Measurements from ENCODE around the gene BBIP1. TPM values are rescaled to one million over a fixed set of nuclear protein-coding genes. Genes with fewer than 3 reads are reported as not detected.

Gene BBIP1
- total and polyA plus RNA-seq, 9 of the 15 experiments (the other 6 are each of a cell fraction or from before 2014, with no cell fraction given): 5.2 to 31.0 (median 19.4) TPM

GRCh38 chr10:110885932-110886674 is 32.9 kb downstream of the BBIP1 start (continued):
- TF ChIP-seq JUND (IDR thresholded peaks at IDR 0.05; ENCODE audit: borderline replicate concordance, low read depth, low read length) (0 out of 2 replicates have a peak, but pooled peaks have one; percentile 22), JUND (tag; IDR thresholded peaks at IDR 0.05; ENCODE audit: borderline replicate concordance, low read depth, low read length) (no peak; the same call in 2 of the 3 replicates), ZNF347 (CRISPR knock-in tag; IDR thresholded peaks at IDR 0.05; ENCODE audit: low read depth) (no peak), BMI1 (IDR thresholded peaks at IDR 0.05; ENCODE audit: low read length) (no peak), RNF219 (CRISPR knock-in tag; IDR thresholded peaks at IDR 0.05) (no peak)

GRCh38 chr10:110883924-110884323 is 35.1 kb downstream of the BBIP1 start:
- H3K79me2 ChIP-seq (ENCODE audit: control insufficient read depth, insufficient read depth, low read length): no peaks in the 10 kb centered on the region
- ChIA-PET POLR2A (interaction anchor here (0.7 to 1.2 kb wide), 3 partner anchors 10 to 15 kb away, joined by 3 to 4 read pairs (median 3); no protein-coding TSS in a partner anchor), CTCF (ENCODE audit: low intra/inter-chr PET ratio) (no interaction called here)
- H3K9me3 ChIP-seq (replicated peaks; ENCODE audit: control insufficient read depth, insufficient read depth, low read depth, low read length): no peaks in the 10 kb centered on the region
- H4K20me1 ChIP-seq (replicated peaks; ENCODE audit: control insufficient read depth, insufficient read depth, low read length): no peaks in the 10 kb centered on the region
- peaks cover 0 to 5% of the 10 kb centered on the region in 2 experiments; a peak in 3 of 5 replicates for H3K4me1 ChIP-seq (replicated peaks in 1 of 2; ENCODE audit: control insufficient read depth in 2 of 2, insufficient read depth in 2 of 2, low read length in 2 of 2)
- H3K9ac ChIP-seq (ENCODE audit: insufficient read depth in 1 of 2, low read depth in 2 of 2, low read length in 2 of 2): peak overlapping the region; percentile 48 to 78; a peak in 2 of 4 replicates
- peak overlapping the region; percentile 21; the same call in 1 of the 2 replicates for H3K4me3 ChIP-seq
- BruUV-seq (replicated peaks): no TSS peak
- ATAC-seq (peak; percentile 75), FAIRE-seq (peak; percentile 58), DNase-seq (ENCODE audit: extremely low read depth in 1 of 4, low spot score in 3 of 4) (peak in 1 of 4 experiments; percentile 46)
- H3K27me3 ChIP-seq (ENCODE audit: control insufficient read depth in 2 of 2, insufficient read depth in 2 of 2, low read length in 2 of 2): no peaks in the 10 kb centered on the region
- peak overlapping the region; percentile 78 for H2AFZ ChIP-seq (ENCODE audit: low read depth, low read length)
- 3% methylated on average over 10 of the region's 10 CpGs for WGBS (ENCODE audit: insufficient coverage, low coverage, missing lambda C conversion rate)
- intact Hi-C loops (cut with micrococcal nuclease) (no loop called here), in situ Hi-C loops (cut with MboI) (loop anchor here (25.0 kb wide), 1 partner anchor 272 kb away; no protein-coding TSS in a partner anchor)
- H3K9me1 ChIP-seq (ENCODE audit: control insufficient read depth, insufficient read depth, low read length): no peaks in the 10 kb centered on the region
- peak overlapping the region; percentile 46 for H3K27ac ChIP-seq (ENCODE audit: extremely low read depth, low read depth, low read length)
- H3K36me3 ChIP-seq (ENCODE audit: control insufficient read depth, insufficient read depth, low read length): peaks cover 19% of the 10 kb centered on the region
- H3K4me2 ChIP-seq (ENCODE audit: insufficient read depth, low read length): peak overlapping the region; percentile 77
- TF ChIP-seq CTBP1 (IDR thresholded peaks at IDR 0.05; ENCODE audit: borderline replicate concordance): 0 out of 2 replicates have a peak, but pooled peaks have one; percentile 13
- no peak for TF ChIP-seq GTF3C2 (IDR thresholded peaks at IDR 0.05; ENCODE audit: borderline replicate concordance, extremely low read depth, insufficient read length)
- no peak for TF ChIP-seq ZNF197 (CRISPR knock-in tag; IDR thresholded peaks at IDR 0.05; ENCODE audit: low read depth)
- peak in 1 of 2 experiments; percentile 58; a peak in 2 of 4 replicates for TF ChIP-seq MNT (conservative IDR thresholded peaks at IDR 0.05)
- no peak for TF ChIP-seq USF2 (CRISPR knock-in tag; IDR thresholded peaks at IDR 0.05)
- peak; percentile 33 for TF ChIP-seq MEIS2 (IDR thresholded peaks at IDR 0.05; ENCODE audit: partially characterized antibody)

Measured in K562 (cell line).